ENCODE results near the gene BCL6.

The BCL6 gene

DNA sequence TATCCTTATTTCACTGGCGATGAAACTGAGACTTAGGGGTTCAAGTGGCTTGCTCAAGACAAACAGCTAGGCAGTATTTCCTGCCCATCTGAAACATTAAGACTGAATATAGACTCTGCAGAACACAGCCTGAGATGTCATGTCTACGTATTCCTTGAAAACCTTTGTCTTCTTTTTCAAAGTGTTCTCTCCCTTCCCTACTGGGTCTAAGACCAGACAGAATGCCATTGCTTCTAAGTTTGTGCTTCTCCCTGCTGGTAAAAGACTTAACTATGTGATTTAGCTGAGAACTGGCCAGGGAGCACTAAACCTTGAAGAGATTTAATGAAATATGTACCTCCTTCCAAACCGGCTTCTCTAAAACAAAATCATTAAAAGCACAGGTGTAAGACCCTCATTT, 9.9 kb downstream of the BCL6 start:
- Histone ChIP-seq H3K4me3 (IDR thresholded peaks at IDR 0.05; ENCODE audit: insufficient read depth, low read depth, low read length) (no peak overlapping the region), H3K9ac (no peak overlapping the region), H3K4me1 (ENCODE audit: low read depth, poor library complexity, severe bottlenecking) (peaks cover 4% of the 10 kb centered on the region), H2AFZ (ENCODE audit: low read depth) (no peak overlapping the region), H4K20me1 (ENCODE audit: insufficient read depth) (no peaks in the 10 kb centered on the region), H3K27me3 (ENCODE audit: insufficient read depth, low read depth) (no peaks in the 10 kb centered on the region), H3K36me3 (ENCODE audit: insufficient read depth) (no peaks in the 10 kb centered on the region), H3K79me2 (ENCODE audit: insufficient read depth, low read depth) (no peaks in the 10 kb centered on the region), H3K27ac (no peak overlapping the region), H3K4me2 (no peak overlapping the region)
- TF ChIP-seq, protein P1, sequence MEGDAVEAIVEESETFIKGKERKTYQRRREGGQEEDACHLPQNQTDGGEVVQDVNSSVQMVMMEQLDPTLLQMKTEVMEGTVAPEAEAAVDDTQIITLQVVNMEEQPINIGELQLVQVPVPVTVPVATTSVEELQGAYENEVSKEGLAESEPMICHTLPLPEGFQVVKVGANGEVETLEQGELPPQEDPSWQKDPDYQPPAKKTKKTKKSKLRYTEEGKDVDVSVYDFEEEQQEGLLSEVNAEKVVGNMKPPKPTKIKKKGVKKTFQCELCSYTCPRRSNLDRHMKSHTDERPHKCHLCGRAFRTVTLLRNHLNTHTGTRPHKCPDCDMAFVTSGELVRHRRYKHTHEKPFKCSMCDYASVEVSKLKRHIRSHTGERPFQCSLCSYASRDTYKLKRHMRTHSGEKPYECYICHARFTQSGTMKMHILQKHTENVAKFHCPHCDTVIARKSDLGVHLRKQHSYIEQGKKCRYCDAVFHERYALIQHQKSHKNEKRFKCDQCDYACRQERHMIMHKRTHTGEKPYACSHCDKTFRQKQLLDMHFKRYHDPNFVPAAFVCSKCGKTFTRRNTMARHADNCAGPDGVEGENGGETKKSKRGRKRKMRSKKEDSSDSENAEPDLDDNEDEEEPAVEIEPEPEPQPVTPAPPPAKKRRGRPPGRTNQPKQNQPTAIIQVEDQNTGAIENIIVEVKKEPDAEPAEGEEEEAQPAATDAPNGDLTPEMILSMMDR (conservative IDR thresholded peaks at IDR 0.05; ENCODE audit: low read depth, low read length): no peak

- Histone ChIP-seq H3K27ac (no peak overlapping the region), H3K27me3 (ENCODE audit: insufficient read depth, low read depth) (no peaks in the 10 kb centered on the region), H2AFZ (ENCODE audit: low read depth) (no peak overlapping the region), H3K9ac (no peak overlapping the region), H4K20me1 (ENCODE audit: insufficient read depth) (no peaks in the 10 kb centered on the region), H3K4me3 (IDR thresholded peaks at IDR 0.05; ENCODE audit: insufficient read depth, low read depth, low read length) (no peak overlapping the region), H3K36me3 (ENCODE audit: insufficient read depth) (no peaks in the 10 kb centered on the region), H3K4me2 (no peak overlapping the region), H3K79me2 (ENCODE audit: insufficient read depth, low read depth) (no peaks in the 10 kb centered on the region), H3K4me1 (ENCODE audit: low read depth, poor library complexity, severe bottlenecking) (no peaks in the 10 kb centered on the region)
- TF ChIP-seq, protein P1 (conservative IDR thresholded peaks at IDR 0.05; ENCODE audit: low read depth, low read length): no peak
Observed at GRCh38 chr3:187734841-187735240, 10.4 kb downstream of the BCL6 start.

GRCh38 chr3:187733371-187733770, 11.9 kb downstream of the BCL6 start:
- Histone ChIP-seq H4K20me1 (ENCODE audit: insufficient read depth) (no peaks in the 10 kb centered on the region), H3K79me2 (ENCODE audit: insufficient read depth, low read depth) (no peaks in the 10 kb centered on the region), H3K4me1 (ENCODE audit: low read depth, poor library complexity, severe bottlenecking) (no peaks in the 10 kb centered on the region), H3K4me2 (no peak overlapping the region), H3K9ac (no peak overlapping the region), H2AFZ (ENCODE audit: low read depth) (no peak overlapping the region), H3K27ac (no peak overlapping the region), H3K4me3 (IDR thresholded peaks at IDR 0.05; ENCODE audit: insufficient read depth, low read depth, low read length) (no peak overlapping the region), H3K36me3 (ENCODE audit: insufficient read depth) (no peaks in the 10 kb centered on the region), H3K27me3 (ENCODE audit: insufficient read depth, low read depth) (no peaks in the 10 kb centered on the region)
- TF ChIP-seq, protein P1 (conservative IDR thresholded peaks at IDR 0.05; ENCODE audit: low read depth, low read length): no peak

DNA sequence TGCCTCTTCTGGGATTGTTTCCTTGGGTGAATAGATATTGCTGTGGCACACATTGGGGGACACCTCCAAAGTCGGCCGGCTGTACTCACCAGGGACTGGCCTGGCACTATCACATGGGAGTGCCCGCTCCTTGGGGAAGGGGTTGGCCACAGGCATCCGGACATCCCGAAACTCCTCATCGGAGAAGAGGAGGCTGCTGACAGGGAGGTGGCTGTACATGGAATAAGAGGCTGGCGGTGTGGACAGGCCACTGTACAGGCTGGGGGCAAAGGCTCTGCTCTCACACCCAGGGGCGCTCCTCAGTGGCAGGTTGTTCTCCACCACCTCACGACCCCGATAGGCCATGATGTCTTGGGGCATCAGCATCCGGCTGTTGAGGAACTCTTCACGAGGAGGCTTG, 15.7 kb downstream of the BCL6 start:
- Histone ChIP-seq H3K4me1 (ENCODE audit: low read depth, poor library complexity, severe bottlenecking) (no peaks in the 10 kb centered on the region), H3K79me2 (ENCODE audit: insufficient read depth, low read depth) (no peaks in the 10 kb centered on the region), H4K20me1 (ENCODE audit: insufficient read depth) (no peaks in the 10 kb centered on the region), H3K9ac (no peak overlapping the region), H3K27ac (no peak overlapping the region), H3K4me2 (no peak overlapping the region), H3K4me3 (IDR thresholded peaks at IDR 0.05; ENCODE audit: insufficient read depth, low read depth, low read length) (no peak overlapping the region), H2AFZ (ENCODE audit: low read depth) (no peak overlapping the region), H3K36me3 (ENCODE audit: insufficient read depth) (no peaks in the 10 kb centered on the region), H3K27me3 (ENCODE audit: insufficient read depth, low read depth) (no peaks in the 10 kb centered on the region)
- TF ChIP-seq, protein P1 (conservative IDR thresholded peaks at IDR 0.05; ENCODE audit: low read depth, low read length): no peak
